Esophagus (tissue), 2 donors: Measurements from ENCODE around the gene LUZP2. TPM values are rescaled to one million over a fixed set of nuclear protein-coding genes. Genes with fewer than 3 reads are reported as not detected.

Experiments
- H3K27ac ChIP-seq, 2 donors: one replicate each; pipeline ENCODE4 v1.5.1; 2013; ENCODE audit warnings: low read depth in 2 of 2, mild to moderate bottlenecking in 2 of 2, inconsistent platforms in 1 of 2, low read length in 1 of 2, moderate library complexity in 1 of 2
- H3K27me3 ChIP-seq, 2 donors: one replicate each; pipeline ENCODE4 v1.6.1; 2013; ENCODE audit warnings: low read length in 2 of 2, control low read depth in 1 of 2, mild to moderate bottlenecking in 1 of 2; ENCODE audit not compliant: insufficient read depth in 2 of 2, control insufficient read depth in 1 of 2
- H3K36me3 ChIP-seq, 2 donors: one replicate each; pipeline ENCODE4 v1.6.1; 2013; ENCODE audit warnings: low read length in 1 of 2; ENCODE audit not compliant: control insufficient read depth in 2 of 2, insufficient read depth in 2 of 2
- H3K4me1 ChIP-seq, 2 donors: one replicate each; pipeline ENCODE4 v1.6.1; 2013; ENCODE audit warnings: low read length in 1 of 2; ENCODE audit not compliant: control insufficient read depth in 2 of 2, insufficient read depth in 2 of 2
- H3K4me3 ChIP-seq, 2 donors: one replicate each; pipeline ENCODE4 v1.5.1; 2013; ENCODE audit warnings: low read length in 2 of 2, mild to moderate bottlenecking in 2 of 2, low read depth in 1 of 2, moderate library complexity in 1 of 2
- H3K9me3 ChIP-seq, 2 donors: one replicate each; pipeline ENCODE4 v1.6.1; 2013; ENCODE audit warnings: mild to moderate bottlenecking in 2 of 2, low read depth in 1 of 2, low read length in 1 of 2, moderate library complexity in 1 of 2; ENCODE audit not compliant: control insufficient read depth in 2 of 2, insufficient read depth in 1 of 2
- WGBS, 2 donors: extraction: QIAGEN DNeasy Blood & Tissue Kit; methylation state at CpG; one replicate each; pipeline ENCODE4 v1.1.7; 2013; 5-methylcytosine and 5-hydroxymethylcytosine counted together
- polyA plus RNA-seq, 2 donors: library from polyadenylated mRNA; stranded (reverse); fragments of 200-250 nt; gene quantifications; one replicate each; pipeline ENCODE4 v1.2.3, GENCODE V29; 2013
- donor health status: healthy with polysubstance abuse.
- donor health status: Bipolar disorder and iron deficiency.

LUZP2 gene
- polyA plus RNA-seq, 2 donors = 0.20 TPM

DNA sequence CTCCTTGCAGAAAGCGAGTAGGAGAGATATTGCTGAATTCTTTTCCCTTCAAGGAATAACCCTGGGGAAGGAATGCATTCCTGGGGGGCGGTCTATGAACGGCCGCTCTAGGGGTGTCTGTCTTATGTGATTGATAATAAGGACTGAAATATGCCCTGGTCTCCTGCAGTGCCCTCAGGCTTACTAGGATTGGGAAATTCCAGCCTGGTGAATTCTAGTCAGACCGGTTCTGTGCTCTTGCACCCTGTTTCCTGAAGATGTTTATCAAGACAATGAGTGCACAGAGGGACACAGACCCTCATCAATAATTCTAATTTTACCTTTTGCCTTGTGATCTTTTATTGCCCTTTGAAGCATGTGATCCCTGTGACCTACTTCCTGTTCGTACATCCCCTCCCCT is 140.7 kb downstream of the LUZP2 start:
- H3K27ac ChIP-seq = no peak overlapping the region
- H3K9me3 ChIP-seq = no peaks in the 10 kb centered on the region
- no peaks in the 10 kb centered on the region for H3K4me1 ChIP-seq
- H3K4me3 ChIP-seq = no peak overlapping the region
- 59 to 75% methylated on average over 6 of the region's 6 CpGs for WGBS, 2 donors
- H3K27me3 ChIP-seq = no peaks in the 10 kb centered on the region
- H3K36me3 ChIP-seq = no peaks in the 10 kb centered on the region

DNA sequence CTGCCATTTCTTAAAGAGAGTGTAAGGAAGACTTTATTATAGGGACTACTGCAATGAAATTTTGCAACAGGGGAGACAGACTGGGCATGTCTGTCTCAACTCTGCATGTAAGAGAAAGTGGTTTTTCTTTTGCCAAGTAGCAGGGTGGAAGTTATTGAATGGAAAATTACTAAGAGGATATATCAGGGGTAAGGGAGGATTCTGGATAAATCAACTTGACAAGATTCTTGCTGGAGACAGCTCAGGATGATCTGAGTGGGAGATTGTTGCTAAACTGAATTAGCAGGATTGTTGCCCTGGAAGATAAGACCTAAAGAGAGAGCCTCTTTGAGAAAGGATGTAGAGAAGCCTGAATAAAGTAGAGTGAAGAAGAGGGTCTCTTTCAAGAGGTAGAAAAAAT is 145.8 kb downstream of the LUZP2 start:
- no peaks in the 10 kb centered on the region for H3K27me3 ChIP-seq
- no peaks in the 10 kb centered on the region for H3K4me1 ChIP-seq
- H3K9me3 ChIP-seq = no peaks in the 10 kb centered on the region
- no peaks in the 10 kb centered on the region for H3K36me3 ChIP-seq
- no peak overlapping the region for H3K27ac ChIP-seq
- H3K4me3 ChIP-seq = no peak overlapping the region

DNA sequence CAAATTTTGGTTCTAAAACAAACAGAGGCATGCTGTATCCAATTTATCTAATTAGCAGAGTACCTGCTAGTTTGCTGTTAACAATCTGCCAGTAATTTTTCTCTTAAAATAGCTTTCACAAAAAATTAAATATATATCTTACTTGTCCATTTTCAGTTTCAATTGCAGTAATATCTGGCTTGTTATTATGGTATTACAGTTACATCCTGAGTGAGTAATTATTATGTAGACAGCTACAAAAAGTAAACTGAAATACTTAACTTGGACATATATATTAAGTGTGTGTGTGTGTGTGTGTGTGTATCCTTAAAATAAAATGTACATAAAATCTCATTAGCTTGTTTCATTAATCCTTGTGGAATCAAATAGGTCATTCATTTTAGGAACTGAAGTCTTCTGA is 148.7 kb downstream of the LUZP2 start:
- no peaks in the 10 kb centered on the region for H3K27me3 ChIP-seq

DNA sequence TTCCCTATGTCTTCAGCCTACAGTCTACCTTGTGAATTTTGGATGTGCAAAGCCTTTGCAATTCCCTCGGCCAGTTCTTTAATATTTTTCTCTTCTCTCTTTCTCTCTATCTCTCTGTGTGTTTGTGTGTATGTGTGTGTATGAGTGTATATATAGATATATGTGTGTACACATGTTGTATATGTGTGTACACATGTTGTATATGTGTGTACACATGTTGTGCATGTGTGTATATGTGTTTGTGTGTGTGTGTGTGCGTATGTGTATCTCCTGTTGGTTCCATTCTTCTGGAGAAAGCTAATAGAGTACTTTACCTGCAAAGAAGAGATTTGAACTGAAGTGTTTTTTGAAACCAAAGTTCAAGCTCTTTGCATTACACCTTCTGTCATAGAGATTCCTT is 155.0 kb downstream of the LUZP2 start:
- 81 to 87% methylated on average over 2 of the region's 2 CpGs for WGBS, 2 donors
- Histone ChIP-seq H3K4me3 (no peak overlapping the region), H3K36me3 (no peaks in the 10 kb centered on the region), H3K27me3 (no peaks in the 10 kb centered on the region), H3K27ac (no peak overlapping the region), H3K9me3 (no peaks in the 10 kb centered on the region), H3K4me1 (no peaks in the 10 kb centered on the region)

More for the DNA sequence above, 148.7 kb downstream of the LUZP2 start:
- no peak overlapping the region for H3K27ac ChIP-seq
- H3K36me3 ChIP-seq = no peaks in the 10 kb centered on the region
- no peaks in the 10 kb centered on the region for H3K9me3 ChIP-seq
- H3K4me1 ChIP-seq = no peaks in the 10 kb centered on the region
- no peak overlapping the region for H3K4me3 ChIP-seq

- Histone ChIP-seq H3K4me3 (no peak overlapping the region), H3K4me1 (no peaks in the 10 kb centered on the region), H3K9me3 (no peaks in the 10 kb centered on the region), H3K27ac (no peak overlapping the region), H3K36me3 (no peaks in the 10 kb centered on the region), H3K27me3 (no peaks in the 10 kb centered on the region)
- WGBS, 2 donors = 89 to 91% methylated on average over 4 of the region's 4 CpGs
These were observed 157.0 kb downstream of the LUZP2 start for GRCh38 chr11:24653901-24654300.

DNA sequence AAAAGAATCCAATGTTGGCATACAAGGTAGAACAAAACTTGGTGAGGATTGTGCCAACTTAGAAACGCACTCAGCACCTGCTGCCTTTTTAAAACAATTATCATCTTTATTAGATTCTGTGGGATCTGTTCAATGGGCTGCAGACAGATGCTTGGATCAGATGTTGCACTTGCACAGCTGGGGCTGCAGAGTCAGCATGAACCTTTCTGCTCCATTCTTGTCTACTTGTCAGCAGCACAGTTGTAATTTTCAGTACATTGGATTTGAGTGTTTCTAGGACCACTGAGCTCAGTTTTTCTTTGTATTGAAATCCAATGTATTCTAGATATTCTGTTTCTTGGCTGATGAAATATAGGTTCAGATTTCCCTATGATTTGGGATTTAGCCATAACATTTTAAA is 164.5 kb downstream of the LUZP2 start:
- Histone ChIP-seq H3K4me1 (no peaks in the 10 kb centered on the region), H3K27me3 (no peaks in the 10 kb centered on the region), H3K4me3 (no peak overlapping the region), H3K9me3 (peaks cover 0 to 4% of the 10 kb centered on the region in 2 donors), H3K36me3 (no peaks in the 10 kb centered on the region), H3K27ac (no peak overlapping the region)
- WGBS, 2 donors = 43 to 51% methylated on average over 1 of the region's 1 CpG

- H3K27ac ChIP-seq = no peak overlapping the region
- H3K36me3 ChIP-seq = no peaks in the 10 kb centered on the region
- WGBS, 2 donors = 88 to 91% methylated on average over 1 of the region's 1 CpG
- peaks cover 0 to 4% of the 10 kb centered on the region in 2 donors for H3K9me3 ChIP-seq
- H3K4me1 ChIP-seq = no peaks in the 10 kb centered on the region
- H3K4me3 ChIP-seq = no peak overlapping the region
- H3K27me3 ChIP-seq = no peaks in the 10 kb centered on the region
These were observed 167.5 kb downstream of the LUZP2 start for GRCh38 chr11:24664399-24664798.

- Histone ChIP-seq H3K36me3 (no peaks in the 10 kb centered on the region), H3K27me3 (no peaks in the 10 kb centered on the region), H3K9me3 (peaks cover 0 to 4% of the 10 kb centered on the region in 2 donors), H3K27ac (no peak overlapping the region), H3K4me3 (no peak overlapping the region), H3K4me1 (no peaks in the 10 kb centered on the region)
- WGBS, 2 donors = 91 to 94% methylated on average over 5 of the region's 5 CpGs
These were observed 170.6 kb downstream of the LUZP2 start for GRCh38 chr11:24667353-24667968.

DNA sequence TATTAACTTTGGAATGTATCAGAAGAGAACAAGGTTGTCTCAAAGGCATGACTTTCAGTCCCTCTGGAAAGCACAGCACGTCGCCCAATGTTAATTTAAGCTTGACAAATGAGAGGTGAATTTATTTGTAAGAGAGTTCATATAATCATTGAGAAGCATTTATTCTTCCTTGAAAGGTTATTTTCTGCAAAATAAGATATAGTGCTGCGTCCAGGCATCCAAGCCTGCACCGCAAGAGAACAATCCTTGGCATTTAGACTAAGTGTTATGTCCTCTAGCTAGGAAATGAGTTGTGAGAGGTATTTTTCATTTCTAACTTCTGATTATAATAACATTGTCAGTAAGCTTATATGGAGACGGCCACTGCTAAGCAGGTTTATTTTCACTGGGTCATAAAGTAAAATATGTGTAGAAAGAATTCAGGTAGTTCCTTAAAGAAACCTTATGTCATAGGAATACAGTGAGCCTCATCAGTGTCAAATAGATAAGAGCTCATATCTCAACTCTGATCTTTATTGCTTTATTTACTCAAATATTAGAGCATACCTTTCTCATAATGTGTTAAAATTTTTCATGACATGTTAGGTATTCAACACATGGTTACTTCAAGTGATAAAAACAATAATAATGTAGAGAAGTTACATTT is 182.0 kb downstream of the LUZP2 start:
- 73 to 81% methylated on average over 5 of the region's 5 CpGs for WGBS, 2 donors
- no peaks in the 10 kb centered on the region for H3K36me3 ChIP-seq

DNA sequence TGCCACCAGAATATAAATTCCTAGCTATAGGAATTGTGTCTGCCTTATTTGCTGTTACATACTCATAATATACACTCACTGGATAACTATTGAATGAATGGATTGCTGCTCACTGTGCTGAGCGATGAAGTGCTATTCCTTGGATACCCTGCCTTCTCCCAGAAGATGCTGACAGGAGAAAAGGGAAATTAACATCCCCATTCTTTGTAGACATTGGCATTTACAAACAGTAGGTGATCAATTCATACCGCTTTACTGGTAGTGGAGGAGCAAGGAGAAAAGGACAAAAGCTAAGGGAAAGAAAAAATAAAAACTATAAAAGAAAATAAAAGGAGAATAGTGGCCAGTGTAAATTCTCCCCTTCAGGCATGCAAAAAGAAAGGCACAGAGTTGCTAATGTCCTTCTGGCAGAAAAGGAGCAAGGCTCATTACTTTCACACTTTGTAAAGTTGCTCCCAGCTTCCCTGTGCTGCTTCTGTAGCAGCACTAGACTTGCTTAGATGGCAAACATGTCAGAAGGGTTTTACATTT is 183.0 kb downstream of the LUZP2 start:
- WGBS, 2 donors = 82 to 88% methylated on average over 2 of the region's 2 CpGs
- no peak overlapping the region for H3K27ac ChIP-seq
- H3K4me3 ChIP-seq = no peak overlapping the region
- no peaks in the 10 kb centered on the region for H3K36me3 ChIP-seq
- no peaks in the 10 kb centered on the region for H3K27me3 ChIP-seq
- no peaks in the 10 kb centered on the region for H3K4me1 ChIP-seq
- no peaks in the 10 kb centered on the region for H3K9me3 ChIP-seq

More for the DNA sequence above, 182.0 kb downstream of the LUZP2 start:
- H3K4me1 ChIP-seq = no peaks in the 10 kb centered on the region
- H3K27ac ChIP-seq = no peak overlapping the region
- no peak overlapping the region for H3K4me3 ChIP-seq
- no peaks in the 10 kb centered on the region for H3K9me3 ChIP-seq
- H3K27me3 ChIP-seq = no peaks in the 10 kb centered on the region
